SW480 (cell line): ENCODE results near the gene PRSS27.
A peak's percentile ranks its signal among the peaks of the same experiment; 100 is the strongest.
"Not testable (repeated sequence)": the region's sequence is repeated elsewhere in the genome, so short reads cannot be mapped to it uniquely, and the experiment has no call there.

Source experiments
- DNase-seq: peaks from one replicate; pipeline ENCODE4 v3.0.0-alpha.2; 2016; ENCODE audit warnings: low spot score

PRSS27 gene

GRCh38 chr16:2724088-2724676 lies 4.2 kb upstream of the PRSS27 start:
- DNase-seq = no peak

- DNase-seq = not testable (repeated sequence)
Measured at GRCh38 chr16:2721634-2722173, 1.7 kb upstream of the PRSS27 start.

GRCh38 chr16:2720719-2721633 lies 952 bp upstream of the PRSS27 start:
- DNase-seq = peak; percentile 89

GRCh38 chr16:2719328-2720063 lies 528 bp downstream of the PRSS27 start:
- no peak for DNase-seq

GRCh38 chr16:2717383-2718263 lies 2.4 kb downstream of the PRSS27 start:
- DNase-seq = no peak

- no peak for DNase-seq
Measured at GRCh38 chr16:2716948-2717347, 3.1 kb downstream of the PRSS27 start.

GRCh38 chr16:2715966-2716885 lies 3.8 kb downstream of the PRSS27 start:
- no peak for DNase-seq

GRCh38 chr16:2715519-2715918 lies 4.5 kb downstream of the PRSS27 start:
- no peak for DNase-seq

GRCh38 chr16:2715064-2715463 lies 5.0 kb downstream of the PRSS27 start:
- no peak for DNase-seq

- DNase-seq = no peak
Measured at GRCh38 chr16:2713985-2714774, 5.8 kb downstream of the PRSS27 start.

GRCh38 chr16:2713523-2713922 lies 6.5 kb downstream of the PRSS27 start:
- DNase-seq = no peak

GRCh38 chr16:2712546-2712945 lies 7.5 kb downstream of the PRSS27 start:
- DNase-seq = no peak

GRCh38 chr16:2712063-2712441 lies 8.0 kb downstream of the PRSS27 start:
- DNase-seq = no peak

- no peak for DNase-seq
Measured at GRCh38 chr16:2711370-2712062, 8.5 kb downstream of the PRSS27 start.

GRCh38 chr16:2710711-2711231 lies 9.3 kb downstream of the PRSS27 start:
- no peak for DNase-seq

GRCh38 chr16:2710021-2710710 lies 9.9 kb downstream of the PRSS27 start:
- no peak for DNase-seq

- no peak for DNase-seq
Measured at GRCh38 chr16:2709588-2709984, 10.4 kb downstream of the PRSS27 start.

GRCh38 chr16:2708955-2709587 lies 11.0 kb downstream of the PRSS27 start:
- DNase-seq = no peak
